Endometrium (tissue), 2 donors: ENCODE data around the gene COL4A2.

Source experiments
- FAIRE-seq: peaks from 2 replicates; lab custom pipeline; 2012; peaks lifted over from hg19 to GRCh38; lab: Jason Lieb, UNC
- donor health status: control.
- donor health status: control.

Gene COL4A2

GRCh38 chr13:110306960-110307766, at the start of gene COL4A2, which contains the start of gene COL4A1:
Gene COL4A2, plus strand, starts transcription at chr13:110307284. Its CDS starts 620 bp downstream, at chr13:110307904.
Gene COL4A1, minus strand, starts transcription at chr13:110307157. Its CDS starts 130 bp downstream, at chr13:110307027.
- FAIRE-seq: no peak

GRCh38 chr13:110257408-110257807, 49.7 kb upstream of the COL4A2 start:
- no peak for FAIRE-seq

GRCh38 chr13:110258876-110259631, 48.0 kb upstream of the COL4A2 start:
- peak; percentile 74 for FAIRE-seq

GRCh38 chr13:110259651-110260050, 47.4 kb upstream of the COL4A2 start:
- FAIRE-seq: no peak

- FAIRE-seq: no peak
Observed at GRCh38 chr13:110261166-110262081, 45.7 kb upstream of the COL4A2 start.

- no peak for FAIRE-seq
Observed at GRCh38 chr13:110262082-110262436, 45.0 kb upstream of the COL4A2 start.

GRCh38 chr13:110262508-110263291, 44.4 kb upstream of the COL4A2 start:
- peak; percentile 76 for FAIRE-seq

- no peak for FAIRE-seq
Observed at GRCh38 chr13:110263404-110263803, 43.7 kb upstream of the COL4A2 start.

- peak; percentile 97 for FAIRE-seq
Observed at GRCh38 chr13:110263888-110264287, 43.2 kb upstream of the COL4A2 start.

- FAIRE-seq: no peak
Observed at GRCh38 chr13:110264685-110265275, 42.3 kb upstream of the COL4A2 start.

GRCh38 chr13:110265341-110265681, 41.8 kb upstream of the COL4A2 start:
- no peak for FAIRE-seq

- no peak for FAIRE-seq
Observed at GRCh38 chr13:110265682-110266430, 41.2 kb upstream of the COL4A2 start.

GRCh38 chr13:110266431-110266809, 40.7 kb upstream of the COL4A2 start:
- FAIRE-seq: no peak

- FAIRE-seq: no peak
Observed at GRCh38 chr13:110266983-110267382, 40.1 kb upstream of the COL4A2 start.

GRCh38 chr13:110268061-110268460, 39.0 kb upstream of the COL4A2 start:
- no peak for FAIRE-seq

GRCh38 chr13:110268576-110269185, 38.4 kb upstream of the COL4A2 start:
- FAIRE-seq: no peak

GRCh38 chr13:110269509-110270185, 37.4 kb upstream of the COL4A2 start:
- no peak for FAIRE-seq

- FAIRE-seq: no peak
Observed at GRCh38 chr13:110270507-110270906, 36.6 kb upstream of the COL4A2 start.

- FAIRE-seq: no peak
Observed at GRCh38 chr13:110271313-110271712, 35.8 kb upstream of the COL4A2 start.
